ENCODE measurements around the gene ERC2. TPM values are rescaled to one million over a fixed set of nuclear protein-coding genes. Genes with fewer than 3 reads are reported as not detected.

ERC2 gene
- total RNA-seq, 1 donor from 2014 or later, result 0.35 TPM

DNA sequence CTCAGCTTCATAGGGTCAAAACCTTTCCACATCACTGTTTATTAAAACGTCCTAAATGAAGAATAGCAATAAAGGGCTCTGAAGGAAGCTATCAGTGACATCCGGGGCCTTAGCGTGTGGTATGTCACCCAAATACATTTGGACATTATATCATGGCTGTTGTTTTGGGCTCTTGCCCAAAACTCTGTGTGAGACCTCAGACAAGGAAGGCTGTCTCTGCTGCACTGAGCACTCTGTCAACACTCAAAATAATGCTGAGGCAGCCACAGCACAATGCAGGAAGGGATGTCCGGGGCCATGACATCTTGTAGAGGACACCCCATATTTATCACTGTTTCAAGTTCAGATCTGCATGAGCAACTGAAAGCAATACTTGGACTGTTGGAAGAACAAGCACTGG, 687.4 kb downstream of the ERC2 start:
- no peaks in the 10 kb centered on the region for H3K9me3 Mint-ChIP-seq (ENCODE audit: unreplicated experiment)
- H3K36me3 Mint-ChIP-seq (ENCODE audit: unreplicated experiment), result no peaks in the 10 kb centered on the region
- peaks cover 11% of the 10 kb centered on the region for H3K27me3 Mint-ChIP-seq (ENCODE audit: unreplicated experiment)
- no peak overlapping the region for H3K27ac Mint-ChIP-seq (ENCODE audit: unreplicated experiment)
- TF ChIP-seq, protein P1, sequence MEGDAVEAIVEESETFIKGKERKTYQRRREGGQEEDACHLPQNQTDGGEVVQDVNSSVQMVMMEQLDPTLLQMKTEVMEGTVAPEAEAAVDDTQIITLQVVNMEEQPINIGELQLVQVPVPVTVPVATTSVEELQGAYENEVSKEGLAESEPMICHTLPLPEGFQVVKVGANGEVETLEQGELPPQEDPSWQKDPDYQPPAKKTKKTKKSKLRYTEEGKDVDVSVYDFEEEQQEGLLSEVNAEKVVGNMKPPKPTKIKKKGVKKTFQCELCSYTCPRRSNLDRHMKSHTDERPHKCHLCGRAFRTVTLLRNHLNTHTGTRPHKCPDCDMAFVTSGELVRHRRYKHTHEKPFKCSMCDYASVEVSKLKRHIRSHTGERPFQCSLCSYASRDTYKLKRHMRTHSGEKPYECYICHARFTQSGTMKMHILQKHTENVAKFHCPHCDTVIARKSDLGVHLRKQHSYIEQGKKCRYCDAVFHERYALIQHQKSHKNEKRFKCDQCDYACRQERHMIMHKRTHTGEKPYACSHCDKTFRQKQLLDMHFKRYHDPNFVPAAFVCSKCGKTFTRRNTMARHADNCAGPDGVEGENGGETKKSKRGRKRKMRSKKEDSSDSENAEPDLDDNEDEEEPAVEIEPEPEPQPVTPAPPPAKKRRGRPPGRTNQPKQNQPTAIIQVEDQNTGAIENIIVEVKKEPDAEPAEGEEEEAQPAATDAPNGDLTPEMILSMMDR (IDR thresholded peaks at IDR 0.05), result no peak
- no peak for DNase-seq (ENCODE audit: extremely low spot score, unreplicated experiment)
- no peak overlapping the region for H3K4me3 Mint-ChIP-seq (ENCODE audit: unreplicated experiment)
- no peaks in the 10 kb centered on the region for H3K4me1 Mint-ChIP-seq (ENCODE audit: unreplicated experiment)

DNA sequence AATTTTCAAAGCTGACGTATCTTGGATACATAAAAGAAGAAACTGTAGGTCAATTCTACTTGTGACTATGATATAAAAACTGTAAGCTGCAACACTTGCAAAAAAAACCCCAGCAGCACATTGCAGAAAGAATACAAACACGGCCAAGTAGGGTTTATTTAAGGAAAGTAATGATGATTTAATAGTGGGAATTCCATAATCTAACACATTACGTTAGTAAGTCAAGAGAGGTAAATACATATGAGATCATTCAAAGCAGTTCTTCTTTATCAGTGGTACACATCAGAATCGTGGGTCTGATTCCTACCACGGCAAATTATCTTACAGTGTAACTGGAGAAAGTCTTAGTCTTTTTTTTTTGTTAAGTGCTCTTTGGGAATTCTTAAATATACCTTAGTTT, 688.7 kb downstream of the ERC2 start:
- DNase-seq (ENCODE audit: extremely low spot score, unreplicated experiment), result no peak
- H3K4me3 Mint-ChIP-seq (ENCODE audit: unreplicated experiment), result no peak overlapping the region
- H3K4me1 Mint-ChIP-seq (ENCODE audit: unreplicated experiment), result no peaks in the 10 kb centered on the region
- TF ChIP-seq, protein P1 (IDR thresholded peaks at IDR 0.05), result no peak
- peaks cover 2% of the 10 kb centered on the region for H3K27me3 Mint-ChIP-seq (ENCODE audit: unreplicated experiment)
- no peaks in the 10 kb centered on the region for H3K36me3 Mint-ChIP-seq (ENCODE audit: unreplicated experiment)
- H3K9me3 Mint-ChIP-seq (ENCODE audit: unreplicated experiment), result no peaks in the 10 kb centered on the region
- no peak overlapping the region for H3K27ac Mint-ChIP-seq (ENCODE audit: unreplicated experiment)

DNA sequence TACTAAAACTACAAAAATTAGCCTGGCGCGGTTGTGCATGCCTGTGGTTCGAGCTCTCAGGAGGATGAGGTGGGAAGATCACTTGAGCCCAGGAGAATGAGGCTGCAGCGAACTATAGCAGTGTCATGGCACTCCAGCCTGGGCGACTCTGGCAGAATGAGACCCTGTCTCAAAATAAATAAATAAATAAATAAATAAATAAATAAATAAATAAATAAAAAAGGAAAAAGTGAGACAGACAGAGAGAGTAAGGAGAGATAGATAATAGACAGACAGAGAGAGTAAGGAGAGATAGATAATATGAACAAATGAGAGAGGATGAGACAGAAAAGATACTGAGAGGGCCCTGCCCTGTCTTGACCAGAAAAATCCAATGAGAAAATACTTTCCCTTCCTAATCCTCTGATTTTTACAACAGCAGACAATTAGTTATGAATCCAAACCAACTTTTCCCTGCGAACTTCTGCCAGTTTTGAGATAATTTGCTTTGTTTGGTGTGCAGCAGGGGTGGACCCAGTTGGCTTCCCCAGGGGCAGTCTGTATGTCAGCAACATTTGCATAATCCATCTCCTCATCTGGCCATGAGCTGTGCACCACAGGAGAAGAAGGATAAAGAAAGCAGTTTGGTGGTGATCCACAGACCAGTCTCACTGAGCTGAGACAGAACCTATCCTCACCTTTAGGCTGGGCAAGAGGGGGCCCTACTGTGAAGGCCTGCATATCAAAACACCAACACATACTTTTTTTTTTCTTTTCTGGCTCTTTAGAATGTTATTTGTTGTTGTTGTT, 692.7 kb downstream of the ERC2 start:
- no peak for DNase-seq (ENCODE audit: extremely low spot score, unreplicated experiment)
- Mint-ChIP-seq H3K27me3 (ENCODE audit: unreplicated experiment) (no peaks in the 10 kb centered on the region), H3K4me1 (ENCODE audit: unreplicated experiment) (no peaks in the 10 kb centered on the region), H3K36me3 (ENCODE audit: unreplicated experiment) (no peaks in the 10 kb centered on the region), H3K4me3 (ENCODE audit: unreplicated experiment) (no peak overlapping the region), H3K27ac (ENCODE audit: unreplicated experiment) (no peak overlapping the region), H3K9me3 (ENCODE audit: unreplicated experiment) (no peaks in the 10 kb centered on the region)
- TF ChIP-seq, protein P1 (IDR thresholded peaks at IDR 0.05), result no peak

DNA sequence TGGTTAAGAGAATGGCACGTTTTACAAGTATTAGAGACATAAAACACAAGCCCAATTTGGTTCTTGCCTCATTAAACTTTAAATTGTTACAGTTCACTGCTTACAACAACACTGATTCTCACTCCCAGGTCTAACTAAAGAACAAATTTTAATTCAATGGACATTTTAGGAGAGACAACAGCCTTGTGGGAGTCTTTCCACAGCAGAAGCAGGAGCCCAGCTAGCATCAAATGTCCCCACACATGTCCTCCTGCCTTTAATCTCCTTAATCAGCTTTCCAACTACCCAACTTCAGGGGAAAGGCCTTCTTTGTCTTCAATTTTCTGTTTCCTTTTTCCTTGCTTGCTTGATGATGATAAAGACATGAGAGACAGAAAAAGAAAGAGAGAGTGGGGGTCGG, 693.4 kb downstream of the ERC2 start:
- Mint-ChIP-seq H3K4me3 (ENCODE audit: unreplicated experiment) (no peak overlapping the region), H3K9me3 (ENCODE audit: unreplicated experiment) (no peaks in the 10 kb centered on the region), H3K36me3 (ENCODE audit: unreplicated experiment) (no peaks in the 10 kb centered on the region), H3K27me3 (ENCODE audit: unreplicated experiment) (no peaks in the 10 kb centered on the region), H3K27ac (ENCODE audit: unreplicated experiment) (no peak overlapping the region), H3K4me1 (ENCODE audit: unreplicated experiment) (peaks cover 4% of the 10 kb centered on the region)
- no peak for DNase-seq (ENCODE audit: extremely low spot score, unreplicated experiment)
- TF ChIP-seq, protein P1 (IDR thresholded peaks at IDR 0.05), result no peak

DNA sequence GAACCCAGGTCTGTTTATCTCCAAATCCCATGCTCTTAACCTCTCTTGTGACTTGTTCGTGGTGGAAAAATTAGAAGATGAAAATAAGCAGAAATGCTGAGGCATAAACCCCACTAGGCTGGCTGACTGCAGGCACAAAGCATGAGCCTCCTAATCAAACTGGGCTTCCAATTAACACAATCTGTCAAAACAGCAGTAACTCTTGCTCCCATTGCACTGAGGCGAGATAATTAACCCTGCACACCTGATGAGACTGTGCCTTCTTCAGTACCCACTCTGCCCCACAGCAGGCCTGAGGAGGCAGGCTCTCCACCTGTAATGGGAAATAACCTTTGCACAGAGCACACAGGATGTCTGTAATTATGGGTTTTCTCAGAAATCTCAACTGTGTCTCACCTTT, 696.8 kb downstream of the ERC2 start:
- H3K27ac Mint-ChIP-seq (ENCODE audit: unreplicated experiment), result no peak overlapping the region
- no peak overlapping the region for H3K4me3 Mint-ChIP-seq (ENCODE audit: unreplicated experiment)
- H3K27me3 Mint-ChIP-seq (ENCODE audit: unreplicated experiment), result no peaks in the 10 kb centered on the region
- H3K9me3 Mint-ChIP-seq (ENCODE audit: unreplicated experiment), result no peaks in the 10 kb centered on the region
- DNase-seq (ENCODE audit: extremely low spot score, unreplicated experiment), result no peak
- H3K4me1 Mint-ChIP-seq (ENCODE audit: unreplicated experiment), result peaks cover 5% of the 10 kb centered on the region
- TF ChIP-seq, protein P1 (IDR thresholded peaks at IDR 0.05), result no peak
- H3K36me3 Mint-ChIP-seq (ENCODE audit: unreplicated experiment), result no peaks in the 10 kb centered on the region
